HepG2 (cell line): ENCODE data around the gene VPS11. TPM values are rescaled to one million over a fixed set of nuclear protein-coding genes. Genes with fewer than 3 reads are reported as not detected.

Source experiments
- ATAC-seq: fragments of 200-7000 bp; cut with Tn5 transposase; 3 replicates; pipeline ENCODE4 v1.9.1; 2020; ENCODE audit warnings: mild to moderate bottlenecking, moderate library complexity
- BruUV-seq: library from RNA; stranded (reverse); fragments of 400-500 nt; replicated peaks from 2 replicates; lab custom pipeline; 2021; lab: Mats Ljungman, UMichigan
- CTCF ChIA-PET: fragments of 300-600 bp; formaldehyde crosslinking; extraction: SDS; loops from one replicate; lab custom pipeline; 2021; ENCODE audit warnings: low total read pairs, inconsistent platforms, low intra/inter-chr PET ratio; lab: Yijun Ruan, JAX
- POLR2A ChIA-PET: fragments of 350-600 bp; sonication (Branson Sonifier 250); formaldehyde crosslinking; loops from one replicate; lab custom pipeline; 2020; ENCODE audit warnings: antibody characterized with exemption, inconsistent platforms; lab: Yijun Ruan, JAX
- DNase-seq: peaks from one replicate; pipeline ENCODE4 v3.0.0-alpha.2; 2015; ENCODE audit warnings: low spot score
- FAIRE-seq: peaks from 3 replicates; lab custom pipeline; 2011; peaks lifted over from hg19 to GRCh38; lab: Jason Lieb, UNC
- H2AFZ ChIP-seq: one replicate; pipeline ENCODE4 v1.6.1; 2011; ENCODE audit warnings: low read length, inconsistent platforms
- H3K27ac ChIP-seq: fragments of 300-600 bp; 3 replicates; pipeline ENCODE4 v1.8.0; 2011; ENCODE audit warnings: mixed run types, mild to moderate bottlenecking, mixed read lengths, low read length, inconsistent platforms; ENCODE audit not compliant: insufficient read depth; ENCODE audit errors: extremely low read length
- H3K27me3 ChIP-seq, 2 experiments: fragments of 200-600 bp in 1 of 2; 2 replicates in 1 of 2; 3 replicates in 1 of 2; pipeline versions ENCODE4 v1.6.0 to v1.8.0; 2011; ENCODE audit warnings: low read length in 2 of 2, mild to moderate bottlenecking in 2 of 2, moderate library complexity in 2 of 2, inconsistent platforms in 1 of 2; ENCODE audit not compliant: insufficient read depth in 2 of 2, control insufficient read depth in 1 of 2
- H3K36me3 ChIP-seq, 2 experiments: fragments of 200-600 bp in 1 of 2; replicated peaks in 1 of 2; 2 replicates in 1 of 2; 3 replicates in 1 of 2; pipeline versions ENCODE4 v1.5.1 to v1.8.0; 2011; ENCODE audit warnings: low read length in 2 of 2, inconsistent platforms in 1 of 2; ENCODE audit not compliant: insufficient read depth in 2 of 2, control insufficient read depth in 1 of 2
- H3K4me1 ChIP-seq: 2 replicates; pipeline ENCODE4 v1.5.1; 2012; ENCODE audit warnings: low read length, inconsistent platforms; ENCODE audit not compliant: insufficient read depth
- H3K4me2 ChIP-seq: 2 replicates; pipeline ENCODE4 v1.6.0; 2011; ENCODE audit warnings: low read depth, low read length, inconsistent platforms
- H3K4me3 ChIP-seq, 3 experiments: fragments of 200-600 bp in 1 of 3; sonication (generic), shearing (Covaris generic) in 1 of 3; replicated peaks in 1 of 3; 2 replicates each; pipeline ENCODE4 v1.5.1; 2011 to 2016; ENCODE audit warnings: low read length in 3 of 3, inconsistent platforms in 2 of 3, low read depth in 2 of 3, mild to moderate bottlenecking in 2 of 3, control low read depth in 1 of 3, mixed read lengths in 1 of 3; ENCODE audit not compliant: insufficient read depth in 1 of 3
- H3K79me2 ChIP-seq: one replicate; pipeline ENCODE4 v1.6.1; 2011; ENCODE audit warnings: low read length, inconsistent platforms; ENCODE audit not compliant: insufficient read depth
- H3K9ac ChIP-seq: 2 replicates; pipeline ENCODE4 v1.6.0; 2011; ENCODE audit warnings: mild to moderate bottlenecking, low read depth, low read length, inconsistent platforms; ENCODE audit not compliant: insufficient read depth
- H3K9me3 ChIP-seq: 2 replicates; pipeline ENCODE4 v1.5.1; 2012; ENCODE audit warnings: mild to moderate bottlenecking, low read length
- H4K20me1 ChIP-seq: 2 replicates; pipeline ENCODE4 v1.6.0; 2011; ENCODE audit warnings: inconsistent platforms, mild to moderate bottlenecking, low read length, moderate library complexity; ENCODE audit not compliant: insufficient read depth
- CHD4 ChIP-seq: fragments of 200-600 bp; sonication (generic); IDR thresholded peaks from 2 replicates; pipeline ENCODE4 v1.7.0; 2017; ENCODE audit warnings: mild to moderate bottlenecking, low read length, borderline replicate concordance
- NAIF1 ChIP-seq: sonication (generic); formaldehyde crosslinking; IDR thresholded peaks from 2 replicates; pipeline ENCODE4 v1.5.0; 2020; ENCODE audit warnings: mild to moderate bottlenecking, missing genetic modification reagents, borderline replicate concordance
- NCOA2 ChIP-seq: sonication (generic); formaldehyde crosslinking; IDR thresholded peaks from 2 replicates; pipeline ENCODE4 v1.8.0; 2022; ENCODE audit warnings: inconsistent platforms
- POLR2G ChIP-seq: fragments of 200-400 bp; formaldehyde crosslinking; IDR thresholded peaks from 2 replicates; pipeline ENCODE4 v1.6.1; 2018; ENCODE audit warnings: mild to moderate bottlenecking, low read depth, low read length, moderate library complexity
- SMAD9 ChIP-seq: sonication (generic); formaldehyde crosslinking; IDR thresholded peaks from 2 replicates; pipeline ENCODE4 v1.5.1; 2020; ENCODE audit warnings: mild to moderate bottlenecking, missing genetic modification reagents
- ZNF343 ChIP-seq: sonication (generic); formaldehyde crosslinking; IDR thresholded peaks from 2 replicates; pipeline ENCODE4 v1.4.0; 2020; ENCODE audit warnings: mild to moderate bottlenecking, missing genetic modification reagents
- ZNF572 ChIP-seq: sonication (generic); formaldehyde crosslinking; IDR thresholded peaks from 2 replicates; pipeline ENCODE4 v1.5.1; 2020; ENCODE audit warnings: mild to moderate bottlenecking, missing genetic modification reagents
- WGBS: methylation state at CpG from one replicate; pipeline ENCODE4 v1.1.6; 2017; ENCODE audit warnings: low lambda C conversion rate; 5-methylcytosine and 5-hydroxymethylcytosine counted together
- in situ Hi-C: cut with HindIII; loops from 2 replicates; pipeline ENCODE4 v1.10.0; 2017; ENCODE audit warnings: low pct_unique_long_range_greater_than_20kb; ENCODE audit not compliant: extremely low pct_ligation_motif_present
- intact Hi-C: fragments of 100-400 bp; cut with micrococcal nuclease; formaldehyde crosslinking; loops from one replicate; pipeline ENCODE4 v1.10.0; 2022; ENCODE audit not compliant: unreplicated experiment
- polyA plus RNA-seq, 8 experiments: library from polyadenylated mRNA; depleted of rRNA in 3 of 8; stranded (reverse) in 7 of 8; unstranded in 1 of 8; fragments of >200 nt; fragmentation: Illumina TruSeq in 4 of 8; extraction: Trizol in 4 of 8; gene quantifications; 2 replicates each; pipeline versions ENCODE4 v1.2.1 to v1.2.3, GENCODE V29; 2011 to 2016; ENCODE audit warnings: low read depth in 4 of 8, missing spikeins in 1 of 8, mixed read lengths in 1 of 8; ENCODE audit not compliant: insufficient read depth in 1 of 8
- total RNA-seq, 5 experiments: library from RNA; depleted of rRNA; stranded (reverse); fragments of >200 nt; fragmentation: Illumina TruSeq; extraction: Trizol; gene quantifications; 2 replicates each; pipeline ENCODE4 v1.2.3, GENCODE V29; 2016; ENCODE audit warnings: low read depth in 1 of 5
- TF ChIP-seq, protein P1 (sequence below): sonication (generic); formaldehyde crosslinking; IDR thresholded peaks from 2 replicates; pipeline ENCODE4 v1.5.0; 2020; ENCODE audit warnings: mild to moderate bottlenecking, missing genetic modification reagents, borderline replicate concordance

Gene VPS11
- total and polyA plus RNA-seq, 2 of the 13 experiments (the other 11 are each of a cell fraction or from before 2014, with no cell fraction given) = 13.7 to 21.6 TPM

DNA sequence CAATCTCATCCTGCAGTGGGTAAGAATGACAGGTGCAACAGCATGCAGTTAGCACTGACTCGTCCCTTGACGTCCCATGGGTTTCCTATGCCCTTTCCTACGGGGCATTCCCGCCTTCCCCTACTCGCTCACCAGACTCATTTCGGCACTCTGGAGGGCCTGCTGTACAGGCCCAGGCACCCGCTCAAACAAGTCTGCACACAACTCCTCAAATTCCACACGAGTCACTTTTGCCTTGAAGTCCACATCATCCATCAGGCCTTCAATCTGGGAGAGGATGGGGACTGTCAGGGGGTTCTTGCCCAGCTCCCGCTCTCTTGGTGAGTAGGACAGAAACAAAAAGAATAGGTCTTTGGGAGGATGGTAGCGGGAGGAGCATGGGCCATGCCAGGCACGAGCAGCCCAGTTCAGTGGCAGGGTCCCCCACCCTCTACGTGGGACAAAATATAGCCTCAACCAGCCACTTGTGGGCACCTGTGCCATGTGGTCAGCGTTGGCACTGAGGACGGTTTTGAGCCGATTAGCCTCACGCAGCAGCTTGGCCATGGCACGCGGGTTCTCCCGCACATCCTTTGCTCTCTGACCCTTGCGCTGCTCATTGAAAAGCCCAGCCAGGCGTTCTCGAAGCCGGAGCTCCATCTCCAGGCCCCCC, 15.3 kb upstream of the VPS11 start:
- H3K36me3 ChIP-seq = peaks cover 51 to 74% of the 10 kb centered on the region in 2 experiments
- intact Hi-C loops = no loop called here
- no peaks in the 10 kb centered on the region for H3K9me3 ChIP-seq
- no peak for DNase-seq
- H3K9ac ChIP-seq = no peak overlapping the region
- TF ChIP-seq, protein P1, sequence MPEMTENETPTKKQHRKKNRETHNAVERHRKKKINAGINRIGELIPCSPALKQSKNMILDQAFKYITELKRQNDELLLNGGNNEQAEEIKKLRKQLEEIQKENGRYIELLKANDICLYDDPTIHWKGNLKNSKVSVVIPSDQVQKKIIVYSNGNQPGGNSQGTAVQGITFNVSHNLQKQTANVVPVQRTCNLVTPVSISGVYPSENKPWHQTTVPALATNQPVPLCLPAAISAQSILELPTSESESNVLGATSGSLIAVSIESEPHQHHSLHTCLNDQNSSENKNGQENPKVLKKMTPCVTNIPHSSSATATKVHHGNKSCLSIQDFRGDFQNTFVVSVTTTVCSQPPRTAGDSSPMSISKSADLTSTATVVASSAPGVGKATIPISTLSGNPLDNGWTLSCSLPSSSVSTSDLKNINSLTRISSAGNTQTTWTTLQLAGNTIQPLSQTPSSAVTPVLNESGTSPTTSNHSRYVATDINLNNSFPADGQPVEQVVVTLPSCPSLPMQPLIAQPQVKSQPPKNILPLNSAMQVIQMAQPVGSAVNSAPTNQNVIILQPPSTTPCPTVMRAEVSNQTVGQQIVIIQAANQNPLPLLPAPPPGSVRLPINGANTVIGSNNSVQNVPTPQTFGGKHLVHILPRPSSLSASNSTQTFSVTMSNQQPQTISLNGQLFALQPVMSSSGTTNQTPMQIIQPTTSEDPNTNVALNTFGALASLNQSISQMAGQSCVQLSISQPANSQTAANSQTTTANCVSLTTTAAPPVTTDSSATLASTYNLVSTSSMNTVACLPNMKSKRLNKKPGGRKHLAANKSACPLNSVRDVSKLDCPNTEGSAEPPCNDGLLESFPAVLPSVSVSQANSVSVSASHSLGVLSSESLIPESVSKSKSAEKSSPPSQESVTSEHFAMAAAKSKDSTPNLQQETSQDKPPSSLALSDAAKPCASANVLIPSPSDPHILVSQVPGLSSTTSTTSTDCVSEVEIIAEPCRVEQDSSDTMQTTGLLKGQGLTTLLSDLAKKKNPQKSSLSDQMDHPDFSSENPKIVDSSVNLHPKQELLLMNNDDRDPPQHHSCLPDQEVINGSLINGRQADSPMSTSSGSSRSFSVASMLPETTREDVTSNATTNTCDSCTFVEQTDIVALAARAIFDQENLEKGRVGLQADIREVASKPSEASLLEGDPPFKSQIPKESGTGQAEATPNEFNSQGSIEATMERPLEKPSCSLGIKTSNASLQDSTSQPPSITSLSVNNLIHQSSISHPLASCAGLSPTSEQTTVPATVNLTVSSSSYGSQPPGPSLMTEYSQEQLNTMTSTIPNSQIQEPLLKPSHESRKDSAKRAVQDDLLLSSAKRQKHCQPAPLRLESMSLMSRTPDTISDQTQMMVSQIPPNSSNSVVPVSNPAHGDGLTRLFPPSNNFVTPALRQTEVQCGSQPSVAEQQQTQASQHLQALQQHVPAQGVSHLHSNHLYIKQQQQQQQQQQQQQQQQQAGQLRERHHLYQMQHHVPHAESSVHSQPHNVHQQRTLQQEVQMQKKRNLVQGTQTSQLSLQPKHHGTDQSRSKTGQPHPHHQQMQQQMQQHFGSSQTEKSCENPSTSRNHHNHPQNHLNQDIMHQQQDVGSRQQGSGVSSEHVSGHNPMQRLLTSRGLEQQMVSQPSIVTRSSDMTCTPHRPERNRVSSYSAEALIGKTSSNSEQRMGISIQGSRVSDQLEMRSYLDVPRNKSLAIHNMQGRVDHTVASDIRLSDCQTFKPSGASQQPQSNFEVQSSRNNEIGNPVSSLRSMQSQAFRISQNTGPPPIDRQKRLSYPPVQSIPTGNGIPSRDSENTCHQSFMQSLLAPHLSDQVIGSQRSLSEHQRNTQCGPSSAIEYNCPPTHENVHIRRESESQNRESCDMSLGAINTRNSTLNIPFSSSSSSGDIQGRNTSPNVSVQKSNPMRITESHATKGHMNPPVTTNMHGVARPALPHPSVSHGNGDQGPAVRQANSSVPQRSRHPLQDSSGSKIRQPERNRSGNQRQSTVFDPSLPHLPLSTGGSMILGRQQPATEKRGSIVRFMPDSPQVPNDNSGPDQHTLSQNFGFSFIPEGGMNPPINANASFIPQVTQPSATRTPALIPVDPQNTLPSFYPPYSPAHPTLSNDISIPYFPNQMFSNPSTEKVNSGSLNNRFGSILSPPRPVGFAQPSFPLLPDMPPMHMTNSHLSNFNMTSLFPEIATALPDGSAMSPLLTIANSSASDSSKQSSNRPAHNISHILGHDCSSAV (CRISPR knock-in tag) = no peak
- TF ChIP-seq ZNF572 (CRISPR knock-in tag) (no peak), NAIF1 (no peak), ZNF343 (CRISPR knock-in tag) (no peak), NCOA2 (CRISPR knock-in tag) (no peak), SMAD9 (CRISPR knock-in tag) (no peak), CHD4 (no peak), POLR2G (no peak)
- TF ChIP-seq, all 625 proteins: peak for 0
- no peak overlapping the region for H2AFZ ChIP-seq
- no peak overlapping the region for H3K27ac ChIP-seq
- H4K20me1 ChIP-seq = peaks cover 3% of the 10 kb centered on the region; the same call in 1 of the 2 replicates
- in situ Hi-C loops = no loop called here
- FAIRE-seq = no peak
- no peaks in the 10 kb centered on the region for H3K27me3 ChIP-seq
- H3K4me3 ChIP-seq = no peak overlapping the region
- CTCF ChIA-PET = no interaction called here
- BruUV-seq = no TSS peak
- no peak overlapping the region for H3K4me2 ChIP-seq
- WGBS = 96% methylated on average over 23 of the region's 23 CpGs
- POLR2A ChIA-PET = interaction anchor here (1.0 kb wide), 1 partner anchor 32 kb away, joined by 3 read pairs; the partner anchor contains the start of gene HMBS
- no peak for ATAC-seq
- peaks cover 25% of the 10 kb centered on the region for H3K79me2 ChIP-seq
- H3K4me1 ChIP-seq = peaks cover 18% of the 10 kb centered on the region
